HG03342 (cell line): ENCODE measurements around the gene ZBTB17.
"Not testable (repeated sequence)": the region's sequence is repeated elsewhere in the genome, so short reads cannot be mapped to it uniquely, and the experiment has no call there.

Experiments
- ATAC-seq: cut with Tn5 transposase; IDR thresholded peaks from one replicate; pipeline ENCODE4 v1.9.1; 2021; ENCODE audit warnings: mild to moderate bottlenecking, moderate library complexity; ENCODE audit not compliant: unreplicated experiment

The ZBTB17 gene

DNA sequence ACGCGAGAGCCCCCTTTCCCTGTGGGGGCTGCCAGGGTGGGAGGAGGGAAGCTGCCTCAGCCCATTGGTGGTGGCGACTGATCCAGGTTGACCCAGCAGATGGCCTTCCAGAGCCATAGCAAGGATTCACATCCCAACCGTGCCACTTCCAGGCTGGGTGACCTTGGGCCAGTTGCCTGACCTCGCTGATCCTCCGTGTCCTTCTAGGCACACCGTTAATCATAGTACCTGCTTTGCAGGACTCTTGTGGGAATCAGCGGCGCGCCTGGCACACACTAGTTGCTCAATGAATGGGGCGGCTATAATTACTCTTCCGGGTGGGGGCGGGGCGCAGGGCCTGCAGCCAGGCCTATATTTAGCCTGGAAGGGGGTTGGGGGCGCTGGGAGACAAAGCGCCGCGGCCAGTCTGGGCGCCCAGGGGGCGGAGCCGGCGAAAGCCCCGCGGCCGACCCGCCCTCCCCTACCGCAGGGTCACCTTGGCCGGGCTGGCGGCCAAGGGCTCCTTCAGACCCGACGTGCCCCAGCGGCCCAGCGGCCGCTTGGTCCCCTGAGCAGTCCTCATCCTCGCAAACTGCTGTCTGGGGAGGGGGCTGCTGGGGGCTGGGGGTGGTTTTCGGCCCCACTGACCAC lies 36.8 kb upstream of the ZBTB17 start:
- ATAC-seq = no peak

DNA sequence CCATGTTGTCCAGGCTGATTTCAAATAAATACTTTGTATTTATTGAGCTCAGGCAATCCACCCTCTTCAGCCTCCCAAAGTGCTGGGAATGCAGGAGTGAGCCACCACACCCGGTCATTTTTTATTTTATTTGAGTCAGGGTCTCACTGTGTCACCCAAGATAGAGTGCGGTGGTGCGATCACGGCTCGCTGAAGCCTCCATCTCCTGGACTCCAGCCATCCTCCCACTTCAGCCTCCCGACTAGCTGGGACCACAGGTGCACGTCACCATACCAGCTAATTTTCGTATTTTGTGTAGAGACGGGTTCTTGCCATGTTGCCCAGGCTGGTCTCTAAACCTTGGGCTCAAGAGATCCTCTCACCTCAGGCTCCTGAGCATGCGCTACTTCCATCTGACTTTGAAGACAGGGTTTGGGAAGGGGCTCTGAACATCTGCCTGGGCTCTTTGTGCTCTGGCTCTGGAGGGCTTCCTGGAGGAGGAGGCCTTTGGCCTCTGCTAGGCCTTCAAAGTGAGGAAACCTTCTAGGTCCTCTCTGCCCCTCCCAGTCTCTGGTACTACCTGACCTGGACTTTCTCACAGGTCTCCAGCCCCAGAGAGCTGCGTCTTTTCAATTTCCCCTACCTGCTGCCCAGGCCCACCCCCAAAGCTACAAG lies 36.2 kb upstream of the ZBTB17 start:
- no peak for ATAC-seq

DNA sequence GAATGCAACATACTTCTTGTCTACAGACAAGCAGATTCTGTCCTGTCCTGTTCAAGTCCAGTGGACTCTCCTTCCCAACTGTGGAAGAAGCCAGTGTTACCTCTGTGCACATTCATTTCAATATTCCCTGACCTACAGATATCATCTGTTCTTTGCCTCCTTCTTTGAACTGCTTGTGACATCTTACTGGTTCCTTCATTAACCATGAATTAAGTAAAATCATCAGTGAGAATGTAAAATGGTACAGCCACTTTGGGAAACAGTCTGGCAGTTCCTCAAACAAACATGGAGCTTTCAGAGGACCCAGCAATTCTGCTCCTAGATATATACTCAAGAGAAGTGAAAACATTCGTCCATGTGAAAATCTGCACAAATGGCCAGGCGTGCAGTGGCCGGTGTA lies 34.9 kb upstream of the ZBTB17 start:
- no peak for ATAC-seq

DNA sequence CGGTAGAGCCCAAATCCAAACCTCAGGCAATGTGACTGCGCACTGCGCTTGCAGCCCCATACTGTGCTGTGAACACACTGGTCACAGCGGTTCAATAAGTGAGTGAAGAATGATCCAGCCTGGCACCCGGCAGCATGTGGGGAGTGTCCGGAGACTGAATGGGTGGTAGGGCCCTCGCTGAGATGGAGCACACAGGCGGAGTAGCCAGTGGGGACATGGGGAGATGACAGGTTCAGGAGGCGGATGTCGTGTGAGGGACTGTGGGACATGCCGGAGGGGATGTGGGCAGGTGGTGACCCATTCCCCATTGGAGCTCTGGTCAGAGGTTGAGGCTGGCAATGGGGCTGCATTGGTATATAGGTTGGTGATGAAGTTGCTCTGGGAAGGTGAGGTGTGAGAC lies 33.8 kb upstream of the ZBTB17 start:
- no peak for ATAC-seq

DNA sequence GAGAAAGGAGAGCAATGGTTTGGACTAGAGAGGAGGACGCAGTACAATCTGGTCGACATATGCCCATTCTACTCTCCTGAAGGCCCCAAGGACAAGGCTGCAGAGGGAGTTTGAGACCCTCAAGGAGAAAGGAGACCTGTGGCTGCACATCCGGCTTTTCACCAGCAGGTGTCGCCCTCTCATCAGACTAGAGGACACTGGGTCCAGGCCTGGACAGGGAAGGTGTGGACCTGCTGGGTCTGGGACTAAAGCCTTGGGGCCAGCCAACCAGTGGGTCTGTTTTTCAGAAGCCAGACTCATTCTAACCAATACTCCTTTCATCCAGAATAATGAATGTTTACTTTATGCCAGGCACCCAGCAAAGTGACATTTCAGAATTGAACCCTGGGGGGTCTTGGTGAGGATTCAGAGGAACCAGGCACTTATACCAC lies 33.1 kb upstream of the ZBTB17 start:
- no peak for ATAC-seq

DNA sequence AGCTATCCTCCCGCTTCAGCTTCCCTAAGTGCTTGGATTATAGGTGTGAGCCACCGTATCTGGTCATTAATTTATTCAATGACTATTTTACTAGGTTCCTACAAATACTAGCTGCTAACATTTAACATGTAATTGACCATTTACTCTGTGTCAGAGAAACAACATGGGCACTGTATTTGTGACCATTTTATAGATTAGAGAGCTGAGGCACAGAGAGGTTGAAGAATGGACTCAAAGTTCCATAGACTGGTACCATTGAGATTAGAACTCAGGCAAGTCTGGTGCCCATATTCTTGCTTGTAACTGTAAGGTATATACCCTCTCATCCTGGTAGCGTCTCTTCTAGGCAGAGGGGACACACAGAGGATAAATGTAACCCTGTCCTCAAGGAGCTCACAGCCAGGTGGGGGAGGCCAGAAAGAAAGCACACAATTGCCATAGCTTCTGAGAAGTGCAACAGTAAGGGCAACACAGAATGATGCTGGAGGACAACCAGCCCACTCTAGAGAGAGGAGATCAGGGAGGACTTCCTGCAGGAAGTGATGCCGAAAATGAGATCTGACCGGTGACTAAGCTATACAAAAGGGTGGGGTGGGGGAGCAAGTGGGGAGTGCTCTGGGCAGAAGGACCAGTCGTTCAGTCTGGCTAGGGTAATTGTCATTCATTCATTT lies 31.9 kb upstream of the ZBTB17 start:
- ATAC-seq = no peak

DNA sequence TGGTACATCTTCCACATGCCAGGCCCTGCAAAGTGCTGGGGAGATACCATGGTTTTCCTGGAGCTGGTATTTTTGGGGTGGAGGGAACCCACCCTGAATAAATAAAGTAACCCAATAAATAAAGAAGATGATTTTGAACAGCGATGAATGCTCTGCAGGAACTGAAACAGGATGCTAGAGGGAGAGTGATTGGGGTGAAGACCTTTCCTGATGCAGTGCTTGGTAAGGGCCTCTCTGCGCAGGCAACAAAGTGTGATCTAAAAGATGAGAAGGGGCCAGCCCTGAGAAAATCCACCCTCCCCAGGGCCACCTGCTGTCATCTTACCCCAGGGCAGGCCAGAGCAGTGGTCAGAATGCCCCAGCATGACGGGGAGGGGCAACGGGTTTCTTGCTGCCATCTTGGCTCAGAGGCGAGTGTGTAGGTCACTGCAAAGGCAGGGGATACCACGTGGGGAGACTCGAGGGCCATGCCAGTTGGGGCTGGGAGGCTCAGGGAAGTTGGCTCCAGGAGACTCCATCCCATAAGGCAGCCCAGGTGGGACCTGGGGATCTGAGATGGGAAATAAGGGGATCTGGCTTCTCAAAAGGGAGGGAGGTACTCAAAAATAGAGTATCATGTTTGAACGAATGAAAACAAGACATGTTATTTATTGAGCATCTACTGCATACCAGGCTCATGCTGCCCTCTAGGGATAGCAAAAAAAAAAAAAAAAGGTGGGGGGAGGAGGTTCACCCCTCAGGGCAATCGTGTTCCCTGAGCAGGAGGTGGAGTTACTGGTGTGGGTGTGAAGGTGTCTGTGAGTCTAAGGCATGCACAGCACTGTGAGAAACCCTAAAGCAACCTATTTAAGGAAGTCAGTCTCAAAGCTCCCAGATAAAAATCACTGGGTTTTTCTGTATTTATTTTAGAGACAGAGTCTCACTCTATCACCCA lies 30.9 kb upstream of the ZBTB17 start:
- no peak for ATAC-seq

DNA sequence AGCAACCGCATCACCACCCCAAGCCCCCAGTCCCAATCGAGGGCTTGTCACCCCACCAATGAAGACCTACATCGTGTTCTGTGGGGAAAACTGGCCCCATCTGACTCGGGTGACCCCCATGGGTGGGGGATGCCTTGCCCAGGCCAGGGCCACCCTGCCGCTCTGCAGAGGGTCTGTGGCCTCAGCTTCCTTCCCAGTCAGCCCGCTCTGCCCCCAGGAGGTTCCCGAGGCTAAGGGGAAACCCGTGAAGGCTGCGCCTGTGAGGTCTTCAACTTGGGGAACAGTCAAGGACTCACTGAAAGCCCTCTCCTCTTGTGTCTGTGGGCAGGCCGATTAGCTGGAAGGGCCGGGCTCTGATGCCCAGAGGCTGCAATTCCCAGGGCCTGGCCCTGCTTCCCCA lies 30.1 kb upstream of the ZBTB17 start:
- ATAC-seq = no peak

DNA sequence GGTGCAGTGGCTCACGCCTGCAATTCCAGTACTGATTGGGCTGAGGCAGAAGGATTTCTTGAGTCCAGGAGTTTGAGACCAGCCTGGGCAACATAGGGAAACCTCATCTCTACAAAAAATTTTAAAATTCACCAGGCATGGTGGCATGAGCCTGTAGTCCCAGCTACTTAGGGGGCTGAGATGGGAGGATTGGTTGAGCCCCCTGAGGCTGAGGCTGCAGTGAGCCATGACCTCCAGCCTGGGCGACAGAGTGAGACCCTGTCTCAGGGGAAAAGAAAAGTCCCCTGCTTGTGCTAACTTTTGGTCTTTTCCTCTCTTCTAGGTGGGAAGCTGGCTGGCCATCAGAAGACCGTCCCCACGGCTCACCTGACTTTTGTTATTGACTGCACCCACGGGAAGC lies 29.7 kb upstream of the ZBTB17 start:
- no peak for ATAC-seq

DNA sequence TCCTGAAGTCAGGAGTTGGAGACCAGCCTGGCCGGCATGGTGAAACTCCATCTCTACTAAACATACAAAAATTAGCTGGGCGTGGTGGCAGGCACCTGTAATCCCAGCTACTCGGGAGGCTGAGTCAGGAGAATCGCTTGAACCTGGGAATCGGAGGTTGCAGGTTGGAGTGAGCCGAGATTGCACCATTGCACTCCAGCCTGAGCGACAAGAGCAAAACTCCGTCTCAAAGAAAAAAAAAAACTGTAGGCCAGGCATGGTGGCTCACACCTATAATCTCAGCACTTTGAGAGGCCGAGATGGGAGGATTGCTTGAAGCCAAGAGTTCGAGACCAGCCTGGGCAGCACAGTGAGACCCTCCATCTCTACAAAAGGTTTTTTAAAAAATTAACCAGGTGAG lies 25.4 kb upstream of the ZBTB17 start:
- ATAC-seq = not testable (repeated sequence)

DNA sequence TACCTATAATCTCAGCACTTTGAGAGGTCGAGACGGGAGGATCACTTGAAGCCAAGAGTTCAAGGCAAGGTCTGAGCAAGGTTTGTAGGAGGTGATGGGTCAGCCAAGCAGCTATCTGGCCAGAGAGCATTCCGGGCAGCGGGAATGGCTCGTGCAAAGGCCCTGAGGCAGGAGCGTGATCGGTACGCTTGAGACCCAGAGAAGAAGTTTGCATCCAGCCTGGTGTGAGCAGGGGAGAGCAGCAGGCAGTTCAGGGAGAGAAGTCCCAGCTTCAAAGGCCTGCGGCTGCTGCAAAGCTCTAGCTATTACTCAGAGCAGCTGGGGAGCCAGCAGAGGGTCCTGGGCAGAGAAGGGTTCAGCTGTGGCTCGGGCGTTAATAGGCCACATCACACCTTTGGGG lies 23.0 kb upstream of the ZBTB17 start:
- ATAC-seq = no peak

DNA sequence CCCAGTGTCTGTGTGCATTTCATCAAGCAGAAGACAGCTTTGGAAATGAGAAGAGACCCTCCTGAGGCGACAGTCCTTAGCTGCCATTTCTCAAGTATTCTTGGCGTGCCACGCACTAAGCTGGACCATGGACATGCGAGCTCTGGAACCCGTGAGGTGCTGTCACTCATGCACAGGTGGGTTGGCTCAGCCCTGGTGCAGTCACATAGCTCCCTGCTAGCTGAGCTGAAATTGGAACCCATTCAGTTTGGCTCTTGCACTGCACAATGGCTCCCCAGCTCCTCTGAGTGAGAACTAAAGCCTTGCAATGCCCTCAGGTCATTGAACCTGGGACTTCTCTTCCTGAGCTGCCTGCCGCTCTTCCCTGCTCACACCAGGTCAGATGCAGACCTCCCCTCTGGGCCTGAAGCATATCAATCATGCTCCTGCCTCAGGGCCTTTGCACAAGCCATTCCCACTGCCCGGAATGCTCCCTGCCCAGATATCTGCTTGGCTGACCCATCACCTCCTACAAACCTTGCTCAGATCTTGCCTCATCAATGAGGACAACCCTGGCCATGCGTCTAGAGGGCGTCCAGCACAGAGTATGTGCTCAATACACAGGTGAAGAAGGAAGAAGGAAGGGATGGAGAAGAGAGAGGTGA lies 21.9 kb upstream of the ZBTB17 start:
- ATAC-seq = no peak

DNA sequence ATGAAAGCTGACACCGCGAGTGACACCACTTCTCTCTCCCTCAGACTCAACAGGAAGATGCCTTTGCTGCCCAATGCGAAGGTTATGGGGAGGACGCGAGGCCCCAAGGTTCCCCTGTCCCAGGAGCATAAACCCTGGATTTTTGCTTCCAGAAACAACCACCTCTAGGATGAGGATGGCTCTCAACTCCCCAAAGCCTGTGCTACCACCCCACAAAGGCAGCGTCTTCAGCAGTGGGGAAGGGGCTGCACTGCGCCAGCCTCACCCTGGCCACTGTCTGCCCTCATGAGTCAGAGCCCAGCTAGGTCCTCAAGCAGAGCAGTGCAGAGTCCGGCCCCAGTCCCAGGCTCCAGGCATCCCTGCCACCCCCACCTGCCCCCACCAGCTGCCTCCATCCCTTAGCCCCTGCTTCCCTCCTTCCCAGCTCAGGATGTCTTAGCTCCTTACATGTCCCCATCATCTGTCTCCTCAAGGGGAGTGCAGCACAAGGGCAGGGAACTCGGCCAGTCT lies 21.2 kb upstream of the ZBTB17 start:
- ATAC-seq = no peak

DNA sequence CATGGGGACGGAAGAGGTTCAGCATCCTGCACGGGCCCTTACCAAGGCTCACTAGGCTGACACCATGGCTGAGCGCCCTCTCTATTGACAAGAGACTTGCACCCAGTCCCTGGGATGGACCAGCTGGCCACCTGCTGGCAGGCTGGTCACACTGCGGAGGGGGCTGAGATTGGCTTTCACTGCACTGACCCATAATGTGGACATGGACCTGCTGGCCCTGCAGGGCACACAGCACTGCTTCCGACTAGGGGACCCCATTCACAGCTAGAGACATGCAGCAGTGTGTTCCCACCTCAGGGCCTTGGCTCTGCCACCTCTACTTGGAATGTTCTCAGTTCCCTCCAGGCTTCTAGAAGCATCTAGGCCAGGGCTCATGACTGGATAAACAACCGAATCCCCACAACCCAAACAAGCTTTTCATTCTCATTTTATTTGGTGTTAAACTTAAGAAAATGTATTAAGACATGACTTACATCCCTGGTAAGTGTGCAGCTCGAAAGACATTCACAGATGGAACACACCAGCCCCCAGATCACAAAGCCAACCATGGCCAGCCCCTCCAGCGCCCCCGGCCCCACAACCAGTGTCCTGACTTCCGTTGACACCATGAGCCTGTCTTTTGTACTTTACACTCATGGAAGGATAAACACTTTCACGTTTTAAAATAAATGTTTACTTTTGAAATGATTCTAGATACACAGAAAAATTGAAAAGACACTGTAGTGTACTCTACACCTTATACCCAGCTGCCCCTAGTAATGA lies 18.9 kb upstream of the ZBTB17 start:
- ATAC-seq = no peak

DNA sequence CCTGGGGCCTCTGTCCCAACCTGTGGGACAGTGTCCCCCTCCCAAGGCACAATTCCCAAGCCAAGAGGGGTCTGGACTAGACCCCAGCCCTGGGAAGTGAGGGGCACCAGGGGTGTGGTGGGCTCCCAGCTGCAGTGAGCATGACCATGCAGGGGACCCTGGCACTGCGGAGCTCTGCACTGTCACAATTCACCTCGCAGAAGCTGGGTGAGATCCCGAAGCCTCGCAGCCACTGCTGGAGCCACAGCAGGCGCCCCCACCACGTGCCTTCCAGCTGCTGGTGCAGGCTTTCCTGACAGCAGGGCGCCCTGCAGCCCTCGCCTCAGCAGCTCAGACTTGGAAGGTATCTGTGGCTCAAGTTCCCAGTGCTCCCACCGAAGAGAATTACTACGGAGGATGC lies 18.2 kb upstream of the ZBTB17 start:
- no peak for ATAC-seq

DNA sequence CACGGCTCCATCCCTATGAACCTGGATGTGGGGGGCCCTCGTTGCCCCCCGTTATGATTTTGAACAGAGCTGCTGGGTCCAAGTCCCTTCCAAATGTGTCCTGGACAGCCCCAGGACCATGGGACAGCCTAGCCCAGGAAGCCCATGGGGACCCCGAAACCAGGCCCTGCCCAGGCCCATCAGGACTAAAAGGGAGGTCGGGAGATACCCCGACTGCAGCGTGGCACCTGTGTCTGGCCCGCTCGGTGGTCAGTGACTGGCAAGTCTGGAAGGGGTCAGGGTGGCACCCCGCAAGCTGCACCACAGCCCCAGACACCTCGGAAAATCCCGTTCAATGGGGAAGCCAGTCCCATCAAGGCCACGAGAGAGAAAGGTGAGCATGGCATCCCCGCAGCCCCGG lies 17.8 kb upstream of the ZBTB17 start:
- no peak for ATAC-seq

DNA sequence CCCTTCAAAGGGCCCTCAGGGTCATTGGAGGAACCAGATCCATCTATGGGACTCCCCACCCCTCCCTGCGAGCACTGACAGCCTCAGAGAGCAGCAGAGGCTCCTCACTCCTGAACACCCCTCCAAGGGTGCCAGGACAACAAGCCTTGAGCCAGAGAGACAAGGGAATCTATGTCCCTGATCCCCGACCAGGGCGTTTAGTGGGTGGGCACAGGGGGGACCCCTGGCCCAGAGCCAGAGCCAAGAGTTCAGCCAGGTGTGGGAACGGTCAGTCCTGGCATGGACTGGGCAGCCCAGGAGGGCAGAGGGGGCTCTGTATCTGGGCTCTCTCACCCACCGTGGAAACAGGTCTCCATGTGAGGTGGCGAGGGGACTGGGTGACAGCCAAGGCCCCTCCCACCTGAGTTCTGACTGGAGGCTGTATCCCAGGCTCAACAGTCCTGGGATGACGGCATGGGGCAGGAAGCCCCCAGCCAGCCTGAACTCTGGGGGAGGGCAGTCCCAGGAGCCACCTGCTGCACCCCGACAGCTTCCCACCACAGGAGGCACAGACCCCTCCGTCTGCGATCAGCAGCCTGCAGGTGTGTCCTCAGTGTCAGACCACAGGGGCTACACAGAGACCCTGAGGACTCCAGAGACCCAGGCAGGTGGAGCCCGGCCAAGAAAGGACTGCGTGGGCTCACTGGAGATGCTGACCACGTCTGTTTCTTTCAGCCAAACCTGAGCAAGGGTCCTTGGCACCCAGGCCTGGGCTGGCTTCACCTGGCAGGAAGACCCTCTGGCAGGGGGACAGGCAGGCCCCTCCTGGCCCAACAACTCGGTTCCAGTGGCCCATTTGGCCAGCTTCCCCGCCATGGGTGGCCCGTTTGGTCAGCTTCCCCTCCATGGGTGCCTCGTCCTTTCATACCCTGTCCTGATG lies 16.9 kb upstream of the ZBTB17 start:
- no peak for ATAC-seq

DNA sequence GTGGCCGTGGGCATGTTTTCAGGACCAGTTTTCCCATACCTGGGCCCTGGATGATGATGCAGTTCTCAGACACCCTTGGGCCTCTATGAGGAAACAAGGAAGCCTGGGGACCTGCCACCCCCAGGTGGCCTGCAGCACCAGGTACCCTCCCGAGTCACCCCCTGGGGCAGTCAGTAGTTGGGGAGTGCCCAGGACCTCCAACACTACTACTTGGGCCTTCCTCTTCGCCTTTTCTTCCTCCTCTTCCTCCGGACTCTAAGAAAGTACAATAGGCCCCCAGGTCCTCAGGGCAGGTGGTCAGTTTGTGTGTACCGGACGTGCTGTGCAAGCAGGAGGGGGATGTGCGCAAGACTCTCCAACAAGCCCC lies 16.3 kb upstream of the ZBTB17 start:
- no peak for ATAC-seq
